ENCODE data around the gene SLC15A1. TPM values are rescaled to one million over a fixed set of nuclear protein-coding genes. Genes with fewer than 3 reads are reported as not detected.
"Not testable (repeated sequence)": the region's sequence is repeated elsewhere in the genome, so short reads cannot be mapped to it uniquely, and the experiment has no call there.

SLC15A1 gene
- total RNA-seq, 4 donors from 2014 or later = 0.57 TPM; not detected in 3

DNA sequence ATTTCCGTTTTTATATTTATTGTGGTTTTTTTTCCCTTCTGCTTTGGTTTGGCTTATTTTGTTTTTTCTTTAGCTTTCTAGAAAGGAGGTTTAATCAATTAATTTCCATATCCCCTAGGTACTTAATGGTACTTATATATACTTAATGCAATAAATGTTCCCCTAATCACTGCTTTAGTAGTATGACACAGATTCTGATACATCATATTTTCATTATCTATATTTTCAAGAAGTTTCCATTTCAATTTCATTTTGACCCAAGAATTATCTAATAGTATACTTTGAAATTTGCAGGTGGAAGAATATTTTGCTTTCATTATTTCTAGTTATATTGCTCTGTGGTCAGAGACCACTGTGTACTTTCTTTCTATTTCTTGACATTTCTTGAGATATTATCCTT, 109.0 kb downstream of the SLC15A1 start:
- Histone ChIP-seq H3K4me1 (no peaks in the 10 kb centered on the region), H3K36me3 (no peaks in the 10 kb centered on the region), H3K4me3 (no peak overlapping the region), H3K27ac (no peak overlapping the region), H3K27me3 (no peaks in the 10 kb centered on the region), H3K9me3 (no peaks in the 10 kb centered on the region)
- 67% methylated on average over 1 of the region's 1 CpG; no CpG with 5 or more reads in 1 of the 2 donors for WGBS, 2 donors (ENCODE audit: low coverage in 1 of 2)
- TF ChIP-seq POLR2AphosphoS5 (IDR thresholded peaks at IDR 0.05) (no peak), CTCF (IDR thresholded peaks at IDR 0.05) (no peak), EP300 (IDR thresholded peaks at IDR 0.05) (no peak), POLR2A (IDR thresholded peaks at IDR 0.05) (no peak)
- ATAC-seq = no peak

- Histone ChIP-seq H3K27ac (no peak overlapping the region), H3K27me3 (no peaks in the 10 kb centered on the region), H3K4me3 (no peak overlapping the region), H3K9me3 (no peaks in the 10 kb centered on the region), H3K36me3 (no peaks in the 10 kb centered on the region), H3K4me1 (no peaks in the 10 kb centered on the region)
- TF ChIP-seq EP300 (IDR thresholded peaks at IDR 0.05) (no peak), POLR2A (IDR thresholded peaks at IDR 0.05) (no peak)
- WGBS, 2 donors (ENCODE audit: low coverage in 1 of 2) = 89 to 92% methylated on average over 13 of the region's 13 CpGs
- ATAC-seq = no peak
Measured at GRCh38 chr13:98641075-98641474, 111.4 kb downstream of the SLC15A1 start.

- not testable (repeated sequence) for H3K4me1 ChIP-seq, H3K9me3 ChIP-seq, H3K4me3 ChIP-seq, H3K27me3 ChIP-seq, ATAC-seq, H3K36me3 ChIP-seq, H3K27ac ChIP-seq
- WGBS, 2 donors (ENCODE audit: low coverage in 1 of 2) = 78 to 83% methylated on average over 2 to 3 of the region's 4 CpGs
Measured at GRCh38 chr13:98639785-98640184, 112.7 kb downstream of the SLC15A1 start.

- 48 to 82% methylated on average over 2 to 8 of the region's 8 CpGs for WGBS, 2 donors (ENCODE audit: low coverage in 1 of 2)
- H3K4me1 ChIP-seq, ATAC-seq, H3K27ac ChIP-seq, H3K36me3 ChIP-seq, H3K9me3 ChIP-seq, H3K4me3 ChIP-seq, H3K27me3 ChIP-seq: not testable (repeated sequence)
Measured at GRCh38 chr13:98638352-98638751, 114.1 kb downstream of the SLC15A1 start.

Small RNAs within 50 kb of the gene (small RNA-seq; reads per million reads assigned to genes)
- gene RN7SL60P = 0 reads per million in 4 donors

Other genes with a start within 250 kb of the SLC15A1 start
- gene STK24, start 175.6 kb downstream of the SLC15A1 start, total RNA-seq = 100 to 1,000 TPM in 2 of 4 donors, 10 to 100 TPM in 2; 60.2 to 157 (median 102) TPM
- gene DOCK9, start 225.4 kb upstream of the SLC15A1 start, total RNA-seq = 100 to 1,000 TPM in 3 of 4 donors, 10 to 100 TPM in 1; 84.1 to 203 (median 150) TPM

Measured in gastroesophageal sphincter (tissue), 4 donors.